Parathyroid adenoma (tissue), 2 donors: Measurements from ENCODE around the gene MAP3K5.

Experiments
- H2AFZ ChIP-seq: fragments of 300-600 bp; sonication (generic); one replicate; pipeline ENCODE4 v1.7.0; 2017; ENCODE audit warnings: antibody characterized with exemption, mild to moderate bottlenecking
- H3K27ac ChIP-seq: fragments of 300-600 bp; sonication (generic); one replicate; pipeline ENCODE4 v1.7.0; 2017
- H3K27me3 ChIP-seq: fragments of 300-600 bp; sonication (generic); one replicate; pipeline ENCODE4 v1.7.0; 2017; ENCODE audit warnings: low read length; ENCODE audit not compliant: control insufficient read depth, insufficient read depth
- H3K36me3 ChIP-seq: fragments of 300-600 bp; sonication (generic); one replicate; pipeline ENCODE4 v1.7.0; 2017; ENCODE audit warnings: low read length; ENCODE audit not compliant: control insufficient read depth, insufficient read depth
- H3K4me1 ChIP-seq: fragments of 300-600 bp; sonication (generic); one replicate; pipeline ENCODE4 v1.7.0; 2017; ENCODE audit warnings: control low read depth
- H3K4me2 ChIP-seq: fragments of 300-600 bp; sonication (generic); one replicate; pipeline ENCODE4 v1.7.0; 2017; ENCODE audit warnings: low read length
- H3K4me3 ChIP-seq: fragments of 300-600 bp; sonication (generic); one replicate; pipeline ENCODE4 v1.7.0; 2017; ENCODE audit warnings: low read depth, low read length
- H3K79me2 ChIP-seq: fragments of 300-600 bp; sonication (generic); one replicate; pipeline ENCODE4 v1.7.0; 2017; ENCODE audit warnings: control low read depth
- H3K9ac ChIP-seq: fragments of 300-600 bp; sonication (generic); one replicate; pipeline ENCODE4 v1.7.0; 2017; ENCODE audit warnings: mild to moderate bottlenecking
- H3K9me3 ChIP-seq: fragments of 300-600 bp; sonication (generic); one replicate; pipeline ENCODE4 v1.7.0; 2017; ENCODE audit warnings: low read length; ENCODE audit not compliant: control insufficient read depth
- CTCF ChIP-seq: fragments of 300-600 bp; sonication (generic); IDR thresholded peaks from one replicate; pipeline ENCODE4 v1.7.0; 2017; ENCODE audit warnings: antibody characterized with exemption, mild to moderate bottlenecking
- donor health status: primary hyperparathyroidism.

The MAP3K5 gene

GRCh38 chr6:136639702-136640101 lies 152.6 kb downstream of the MAP3K5 start:
- Histone ChIP-seq H2AFZ (no peak overlapping the region), H3K4me2 (no peak overlapping the region), H3K79me2 (no peaks in the 10 kb centered on the region), H3K27me3 (no peaks in the 10 kb centered on the region), H3K4me1 (no peaks in the 10 kb centered on the region), H3K9me3 (no peaks in the 10 kb centered on the region), H3K4me3 (no peak overlapping the region), H3K36me3 (no peaks in the 10 kb centered on the region), H3K27ac (no peak overlapping the region), H3K9ac (no peak overlapping the region)
- no peak for TF ChIP-seq CTCF

- Histone ChIP-seq H3K27ac (no peak overlapping the region), H3K36me3 (no peaks in the 10 kb centered on the region), H3K4me1 (no peaks in the 10 kb centered on the region), H3K9me3 (no peaks in the 10 kb centered on the region), H3K4me2 (no peak overlapping the region), H2AFZ (no peak overlapping the region), H3K9ac (no peak overlapping the region), H3K27me3 (no peaks in the 10 kb centered on the region), H3K79me2 (no peaks in the 10 kb centered on the region), H3K4me3 (no peak overlapping the region)
- no peak for TF ChIP-seq CTCF
Measured at GRCh38 chr6:136635615-136636014, 156.7 kb downstream of the MAP3K5 start.

- Histone ChIP-seq H3K27ac (no peak overlapping the region), H3K27me3 (no peaks in the 10 kb centered on the region), H3K79me2 (no peaks in the 10 kb centered on the region), H3K4me2 (no peak overlapping the region), H3K4me1 (no peaks in the 10 kb centered on the region), H2AFZ (no peak overlapping the region), H3K9me3 (no peaks in the 10 kb centered on the region), H3K9ac (no peak overlapping the region), H3K4me3 (no peak overlapping the region), H3K36me3 (no peaks in the 10 kb centered on the region)
- TF ChIP-seq CTCF, result no peak
Measured at GRCh38 chr6:136633355-136633754, 158.9 kb downstream of the MAP3K5 start.

GRCh38 chr6:136628996-136629395 lies 163.3 kb downstream of the MAP3K5 start:
- no peak for TF ChIP-seq CTCF
- no peak overlapping the region for H2AFZ ChIP-seq
- no peak overlapping the region for H3K4me2 ChIP-seq
- H3K27me3 ChIP-seq, result no peaks in the 10 kb centered on the region
- H3K27ac ChIP-seq, result no peak overlapping the region
- no peak overlapping the region for H3K9ac ChIP-seq
- no peaks in the 10 kb centered on the region for H3K9me3 ChIP-seq
- H3K79me2 ChIP-seq, result no peaks in the 10 kb centered on the region
- no peak overlapping the region for H3K4me3 ChIP-seq
- no peaks in the 10 kb centered on the region for H3K36me3 ChIP-seq
- no peaks in the 10 kb centered on the region for H3K4me1 ChIP-seq

GRCh38 chr6:136627191-136627590 lies 165.1 kb downstream of the MAP3K5 start:
- H3K27ac ChIP-seq, result no peak overlapping the region
- H3K79me2 ChIP-seq, result no peaks in the 10 kb centered on the region
- no peak overlapping the region for H2AFZ ChIP-seq
- H3K36me3 ChIP-seq, result no peaks in the 10 kb centered on the region
- H3K9ac ChIP-seq, result no peak overlapping the region
- H3K9me3 ChIP-seq, result no peaks in the 10 kb centered on the region
- no peak for TF ChIP-seq CTCF
- H3K4me3 ChIP-seq, result no peak overlapping the region
- H3K4me2 ChIP-seq, result no peak overlapping the region
- no peaks in the 10 kb centered on the region for H3K27me3 ChIP-seq
- no peaks in the 10 kb centered on the region for H3K4me1 ChIP-seq
